Parathyroid adenoma (tissue), 2 donors: ENCODE data around the gene KCNG4.
A peak's percentile ranks its signal among the peaks of the same experiment; 100 is the strongest.

Experiments used
- H2AFZ ChIP-seq: fragments of 300-600 bp; sonication (generic); one replicate; pipeline ENCODE4 v1.7.0; 2017; ENCODE audit warnings: antibody characterized with exemption, mild to moderate bottlenecking
- H3K27ac ChIP-seq: fragments of 300-600 bp; sonication (generic); one replicate; pipeline ENCODE4 v1.7.0; 2017
- H3K27me3 ChIP-seq: fragments of 300-600 bp; sonication (generic); one replicate; pipeline ENCODE4 v1.7.0; 2017; ENCODE audit warnings: low read length; ENCODE audit not compliant: control insufficient read depth, insufficient read depth
- H3K36me3 ChIP-seq: fragments of 300-600 bp; sonication (generic); one replicate; pipeline ENCODE4 v1.7.0; 2017; ENCODE audit warnings: low read length; ENCODE audit not compliant: control insufficient read depth, insufficient read depth
- H3K4me1 ChIP-seq: fragments of 300-600 bp; sonication (generic); one replicate; pipeline ENCODE4 v1.7.0; 2017; ENCODE audit warnings: control low read depth
- H3K4me2 ChIP-seq: fragments of 300-600 bp; sonication (generic); one replicate; pipeline ENCODE4 v1.7.0; 2017; ENCODE audit warnings: low read length
- H3K4me3 ChIP-seq: fragments of 300-600 bp; sonication (generic); one replicate; pipeline ENCODE4 v1.7.0; 2017; ENCODE audit warnings: low read depth, low read length
- H3K79me2 ChIP-seq: fragments of 300-600 bp; sonication (generic); one replicate; pipeline ENCODE4 v1.7.0; 2017; ENCODE audit warnings: control low read depth
- H3K9ac ChIP-seq: fragments of 300-600 bp; sonication (generic); one replicate; pipeline ENCODE4 v1.7.0; 2017; ENCODE audit warnings: mild to moderate bottlenecking
- H3K9me3 ChIP-seq: fragments of 300-600 bp; sonication (generic); one replicate; pipeline ENCODE4 v1.7.0; 2017; ENCODE audit warnings: low read length; ENCODE audit not compliant: control insufficient read depth
- CTCF ChIP-seq: fragments of 300-600 bp; sonication (generic); IDR thresholded peaks from one replicate; pipeline ENCODE4 v1.7.0; 2017; ENCODE audit warnings: antibody characterized with exemption, mild to moderate bottlenecking
- donor health status: primary hyperparathyroidism.

KCNG4 gene

GRCh38 chr16:84246679-84247077, 6.9 kb upstream of the KCNG4 start:
- no peaks in the 10 kb centered on the region for H3K79me2 ChIP-seq
- H3K4me1 ChIP-seq, result peaks cover 8% of the 10 kb centered on the region
- H3K36me3 ChIP-seq, result no peaks in the 10 kb centered on the region
- no peak overlapping the region for H3K4me3 ChIP-seq
- H3K9ac ChIP-seq, result no peak overlapping the region
- no peak for TF ChIP-seq CTCF
- no peak overlapping the region for H3K4me2 ChIP-seq
- no peaks in the 10 kb centered on the region for H3K9me3 ChIP-seq
- H3K27ac ChIP-seq, result no peak overlapping the region
- peak overlapping the region; percentile 40 for H2AFZ ChIP-seq
- H3K27me3 ChIP-seq, result no peaks in the 10 kb centered on the region

- TF ChIP-seq CTCF, result no peak
- Histone ChIP-seq H3K9me3 (no peaks in the 10 kb centered on the region), H3K27ac (no peak overlapping the region), H3K4me1 (peaks cover 8% of the 10 kb centered on the region), H3K79me2 (no peaks in the 10 kb centered on the region), H3K9ac (no peak overlapping the region), H3K36me3 (no peaks in the 10 kb centered on the region), H2AFZ (peak overlapping the region; percentile 40), H3K27me3 (no peaks in the 10 kb centered on the region), H3K4me2 (no peak overlapping the region), H3K4me3 (no peak overlapping the region)
Observed at GRCh38 chr16:84245956-84246678, 6.3 kb upstream of the KCNG4 start.

GRCh38 chr16:84244728-84245127, 4.9 kb upstream of the KCNG4 start:
- Histone ChIP-seq H3K36me3 (no peaks in the 10 kb centered on the region), H3K79me2 (no peaks in the 10 kb centered on the region), H3K4me2 (no peak overlapping the region), H3K9ac (no peak overlapping the region), H3K27me3 (no peaks in the 10 kb centered on the region), H2AFZ (no peak overlapping the region), H3K27ac (no peak overlapping the region), H3K4me3 (no peak overlapping the region), H3K4me1 (peaks cover 8% of the 10 kb centered on the region), H3K9me3 (no peaks in the 10 kb centered on the region)
- TF ChIP-seq CTCF, result no peak

- Histone ChIP-seq H3K9me3 (no peaks in the 10 kb centered on the region), H3K4me3 (no peak overlapping the region), H3K79me2 (no peaks in the 10 kb centered on the region), H3K36me3 (no peaks in the 10 kb centered on the region), H3K27ac (no peak overlapping the region), H2AFZ (no peak overlapping the region), H3K4me1 (peaks cover 8% of the 10 kb centered on the region), H3K4me2 (no peak overlapping the region), H3K27me3 (no peaks in the 10 kb centered on the region), H3K9ac (no peak overlapping the region)
- TF ChIP-seq CTCF, result no peak
Observed at GRCh38 chr16:84243732-84244131, 3.9 kb upstream of the KCNG4 start.

- Histone ChIP-seq H3K79me2 (no peaks in the 10 kb centered on the region), H3K27ac (no peak overlapping the region), H2AFZ (no peak overlapping the region), H3K36me3 (no peaks in the 10 kb centered on the region), H3K9ac (no peak overlapping the region), H3K4me3 (no peak overlapping the region), H3K27me3 (no peaks in the 10 kb centered on the region), H3K4me2 (no peak overlapping the region), H3K4me1 (peaks cover 8% of the 10 kb centered on the region), H3K9me3 (no peaks in the 10 kb centered on the region)
- no peak for TF ChIP-seq CTCF
Observed at GRCh38 chr16:84242839-84243238, 3.0 kb upstream of the KCNG4 start.
